NCI-H2227 treated with DMSO at 0.1 percent for 48 hours (cell line): ENCODE measurements around the gene PPP1CA.

ENCODE experiments used
- DNase-seq: peaks from one replicate; lab custom pipeline; 2025; lab: John Stamatoyannopoulos, UW

The PPP1CA gene

GRCh38 chr11:67369275-67369674 lies 32.4 kb downstream of the PPP1CA start:
- DNase-seq, result no peak

- no peak for DNase-seq
These were observed 33.0 kb downstream of the PPP1CA start for GRCh38 chr11:67368621-67369020.

GRCh38 chr11:67367761-67368227 lies 33.9 kb downstream of the PPP1CA start:
- no peak for DNase-seq

GRCh38 chr11:67366961-67367760 lies 34.5 kb downstream of the PPP1CA start:
- no peak for DNase-seq

GRCh38 chr11:67366546-67366945 lies 35.1 kb downstream of the PPP1CA start:
- DNase-seq, result no peak

GRCh38 chr11:67365736-67366444 lies 35.8 kb downstream of the PPP1CA start:
- DNase-seq, result no peak

GRCh38 chr11:67364783-67365722 lies 36.6 kb downstream of the PPP1CA start:
- no peak for DNase-seq

- DNase-seq, result no peak
These were observed 37.5 kb downstream of the PPP1CA start for GRCh38 chr11:67364169-67364568.

- DNase-seq, result no peak
These were observed 43.6 kb downstream of the PPP1CA start for GRCh38 chr11:67357831-67358670.

GRCh38 chr11:67356864-67357561 lies 44.6 kb downstream of the PPP1CA start:
- peak; percentile 68 for DNase-seq

GRCh38 chr11:67356387-67356863 lies 45.2 kb downstream of the PPP1CA start:
- no peak for DNase-seq

- no peak for DNase-seq
These were observed 45.8 kb downstream of the PPP1CA start for GRCh38 chr11:67355794-67356386.

- DNase-seq, result no peak
These were observed 46.5 kb downstream of the PPP1CA start for GRCh38 chr11:67355023-67355793.

GRCh38 chr11:67354075-67355022 lies 47.3 kb downstream of the PPP1CA start:
- DNase-seq, result no peak

GRCh38 chr11:67353317-67354074 lies 48.2 kb downstream of the PPP1CA start, which contains the start of gene POLD4:
TSS of gene POLD4 (minus strand) at chr11:67353546. CDS start at chr11:67353399, 147 bp downstream.
- DNase-seq, result peak; percentile 88

- no peak for DNase-seq
These were observed 48.9 kb downstream of the PPP1CA start for GRCh38 chr11:67352546-67353316.
